ENCODE data around the gene FAT1.

Gene FAT1

DNA sequence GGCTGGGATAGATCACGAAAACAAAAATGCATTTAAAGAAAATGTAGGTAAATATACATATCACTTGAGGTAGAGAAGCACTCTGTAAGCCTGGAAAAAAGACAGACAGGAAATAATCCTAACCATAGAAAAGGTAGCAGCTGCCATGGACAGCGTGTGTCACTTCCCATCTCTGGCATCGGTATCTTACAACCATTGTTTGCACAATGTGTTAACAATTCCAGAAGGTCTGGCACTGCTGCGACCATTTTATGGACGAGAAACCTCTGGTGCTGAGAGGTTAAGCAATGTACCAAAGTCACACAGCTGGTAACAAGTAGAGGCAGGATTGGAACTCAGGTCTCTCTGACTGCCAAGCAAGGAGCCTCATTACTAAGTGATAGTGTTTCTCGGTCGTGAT is 166.6 kb downstream of the FAT1 start:
- DNase-seq, result peak; percentile 10

- DNase-seq, result peak; percentile 38
Observed at GRCh38 chr4:186554914-186555827, 168.5 kb downstream of the FAT1 start, which contains the start of gene MTNR1A. TSS of gene MTNR1A (minus strand) at chr4:186555567. CDS start at chr4:186555365, 202 bp downstream.

DNA sequence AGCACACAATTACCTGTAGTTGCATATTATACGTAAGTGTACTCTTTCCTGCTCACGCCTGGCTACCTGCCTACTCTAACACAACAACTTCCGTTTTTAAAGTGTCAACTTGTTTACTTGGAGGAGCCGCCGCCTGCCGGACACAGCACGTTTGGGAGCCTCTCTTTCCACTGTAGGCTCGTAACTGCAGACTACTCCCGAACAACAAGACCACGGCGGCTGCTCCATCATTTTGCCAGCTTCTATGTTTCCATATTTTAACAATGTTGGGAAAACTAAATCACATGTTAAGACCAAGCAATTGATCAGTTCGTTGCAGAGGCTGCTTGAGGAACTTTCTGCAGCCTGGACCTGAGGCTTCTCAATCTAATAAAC is 169.1 kb downstream of the FAT1 start:
- DNase-seq, result peak; percentile 32

- no peak for DNase-seq
Observed at GRCh38 chr4:186553717-186554116, 169.9 kb downstream of the FAT1 start.

GRCh38 chr4:186551849-186552248 is 171.8 kb downstream of the FAT1 start:
- no peak for DNase-seq

- DNase-seq, result no peak
Observed at GRCh38 chr4:186545436-186545835, 178.2 kb downstream of the FAT1 start.

- no peak for DNase-seq
Observed at GRCh38 chr4:186543206-186543605, 180.4 kb downstream of the FAT1 start.

DNA sequence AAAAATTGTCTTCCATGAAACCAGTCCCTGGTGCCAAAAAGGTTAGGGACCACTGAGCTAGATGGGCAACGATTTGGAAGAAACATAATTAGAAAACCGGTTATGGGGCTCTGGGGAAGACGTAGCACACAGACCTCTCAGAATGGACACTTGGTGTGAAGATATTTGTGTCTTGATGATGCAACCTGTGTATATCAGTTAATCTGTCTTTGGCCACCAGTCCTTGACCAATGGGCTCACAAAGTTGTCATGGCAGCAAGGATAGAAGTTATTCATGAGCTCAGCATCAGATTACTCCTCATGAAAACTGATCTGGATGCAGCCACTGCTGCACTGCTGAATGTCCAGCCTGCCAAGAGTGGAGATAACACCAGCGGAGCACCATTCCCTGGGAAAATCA is 181.9 kb downstream of the FAT1 start:
- DNase-seq, result no peak

- DNase-seq, result no peak
Observed at GRCh38 chr4:186537843-186538521, 185.7 kb downstream of the FAT1 start.
